Measurements from ENCODE around the gene MACROH2A2. TPM values are rescaled to one million over a fixed set of nuclear protein-coding genes. Genes with fewer than 3 reads are reported as not detected.

Gene MACROH2A2
- total and polyA plus RNA-seq, 8 donors = 6.7 to 19.3 (median 9.8) TPM

- no peak overlapping the region for H3K4me3 ChIP-seq
- peak overlapping the region in 1 of 5 donors; percentile 62 for H3K27ac ChIP-seq
- 68 to 80% (median 74%) methylated on average over 9 of the region's 9 CpGs for WGBS, 5 donors
Measured at GRCh38 chr10:70137135-70137534, 84.5 kb downstream of the MACROH2A2 start.

GRCh38 chr10:70137927-70138883 lies 85.6 kb downstream of the MACROH2A2 start:
- Histone ChIP-seq H3K27me3 (no peaks in the 10 kb centered on the region), H3K36me3 (peaks cover 6 to 27% (median 12%) of the 10 kb centered on the region in 4 donors), H3K9me3 (no peaks in the 10 kb centered on the region), H3K4me3 (no peak overlapping the region), H3K27ac (peak overlapping the region in 4 of 5 donors; percentile 35 to 62 (median 51)), H3K4me1 (peaks cover 0 to 14% (median 5%) of the 10 kb centered on the region in 4 donors)
- WGBS, 5 donors = 62 to 79% (median 69%) methylated on average over 14 of the region's 14 CpGs
- DNase-seq = peak; percentile 25 to 30
- TF ChIP-seq EP300 (IDR thresholded peaks at IDR 0.05) (no peak), CTCF (IDR thresholded peaks at IDR 0.05) (no peak), POLR2AphosphoS5 (IDR thresholded peaks at IDR 0.05) (no peak), POLR2A (IDR thresholded peaks at IDR 0.05) (no peak)
- intact Hi-C loops (cut with DNase I; ENCODE audit: low total_unique reads) = no loop called here

More at GRCh38 chr10:70137135-70137534, 84.5 kb downstream of the MACROH2A2 start:
- H3K9me3 ChIP-seq = no peaks in the 10 kb centered on the region
- no peak for TF ChIP-seq POLR2A (IDR thresholded peaks at IDR 0.05)
- TF ChIP-seq CTCF (IDR thresholded peaks at IDR 0.05) = no peak
- TF ChIP-seq EP300 (IDR thresholded peaks at IDR 0.05) = no peak
- peaks cover 0 to 18% (median 13%) of the 10 kb centered on the region in 4 donors for H3K4me1 ChIP-seq
- H3K27me3 ChIP-seq = no peaks in the 10 kb centered on the region
- peaks cover 6 to 22% (median 12%) of the 10 kb centered on the region in 4 donors for H3K36me3 ChIP-seq
- intact Hi-C loops (cut with DNase I; ENCODE audit: low total_unique reads) = no loop called here
- peak in 1 of 2 donors; percentile 16 for DNase-seq

- Histone ChIP-seq H3K27me3 (no peaks in the 10 kb centered on the region), H3K36me3 (peaks cover 6 to 27% (median 12%) of the 10 kb centered on the region in 4 donors), H3K4me3 (no peak overlapping the region), H3K27ac (peak overlapping the region in 2 of 5 donors; percentile 48 to 62), H3K4me1 (peaks cover 0 to 15% (median 5%) of the 10 kb centered on the region in 4 donors), H3K9me3 (no peaks in the 10 kb centered on the region)
- DNase-seq = peak in 1 of 2 donors; percentile 22
- TF ChIP-seq CTCF (IDR thresholded peaks at IDR 0.05) (no peak), EP300 (IDR thresholded peaks at IDR 0.05) (no peak), POLR2AphosphoS5 (IDR thresholded peaks at IDR 0.05) (no peak), POLR2A (IDR thresholded peaks at IDR 0.05) (no peak)
- intact Hi-C loops (cut with DNase I; ENCODE audit: low total_unique reads) = no loop called here
- WGBS, 5 donors = 93 to 95% (median 95%) methylated on average over 11 of the region's 11 CpGs
Measured at GRCh38 chr10:70139151-70139996, 86.7 kb downstream of the MACROH2A2 start.

- 85 to 97% (median 90%) methylated on average over 5 to 6 of the region's 6 CpGs for WGBS, 5 donors
- intact Hi-C loops (cut with DNase I; ENCODE audit: low total_unique reads) = no loop called here
- peaks cover 6 to 27% (median 12%) of the 10 kb centered on the region in 4 donors for H3K36me3 ChIP-seq
- no peak overlapping the region for H3K4me3 ChIP-seq
- DNase-seq = peak in 1 of 2 donors; percentile 20
- peaks cover 3 to 20% (median 10%) of the 10 kb centered on the region in 4 donors for H3K4me1 ChIP-seq
- no peak overlapping the region for H3K27ac ChIP-seq
- H3K27me3 ChIP-seq = no peaks in the 10 kb centered on the region
- TF ChIP-seq POLR2AphosphoS5 (IDR thresholded peaks at IDR 0.05) = no peak
- TF ChIP-seq EP300 (IDR thresholded peaks at IDR 0.05) = no peak
- TF ChIP-seq CTCF (IDR thresholded peaks at IDR 0.05) = no peak
- TF ChIP-seq POLR2A (IDR thresholded peaks at IDR 0.05) = no peak
- H3K9me3 ChIP-seq = no peaks in the 10 kb centered on the region
Measured at GRCh38 chr10:70139997-70140250, 87.3 kb downstream of the MACROH2A2 start.
